HCT116 (cell line): ENCODE measurements around the gene ILDR1. TPM values are rescaled to one million over a fixed set of nuclear protein-coding genes. Genes with fewer than 3 reads are reported as not detected.
A peak's percentile ranks its signal among the peaks of the same experiment; 100 is the strongest.

Experiments used
- ATAC-seq: fragments of 200-7000 bp; cut with Tn5 transposase; 2 replicates; pipeline ENCODE4 v1.9.1; 2020; ENCODE audit warnings: mild to moderate bottlenecking, moderate library complexity
- BruUV-seq: library from RNA; stranded (reverse); fragments of 400-500 nt; replicated peaks from 2 replicates; lab custom pipeline; 2021; lab: Mats Ljungman, UMichigan
- CTCF ChIA-PET: fragments of 300-600 bp; sonication (Branson Sonifier 250); formaldehyde crosslinking; loops from one replicate; lab custom pipeline; 2021; ENCODE audit warnings: antibody characterized with exemption; lab: Charles Lee
- POLR2A ChIA-PET: fragments of 300-600, 350-600 bp; sonication (Branson Sonifier 250); formaldehyde crosslinking; loops from one replicate; lab custom pipeline; 2021; ENCODE audit warnings: antibody characterized with exemption; lab: Charles Lee
- RAD21 ChIA-PET, 2 experiments: fragments of 300-600 bp; sonication (Branson Sonifier 250); formaldehyde crosslinking; loops; one replicate each; lab custom pipeline; 2023; ENCODE audit warnings: low total read pairs in 2 of 2; ENCODE audit not compliant: uncharacterized antibody in 2 of 2, unreplicated experiment in 2 of 2, low non-redundant PET in 1 of 2; lab: Charles Lee
- DNase-seq: peaks from one replicate; pipeline ENCODE4 v3.0.0-alpha.2; 2010; ENCODE audit warnings: low read depth, low spot score
- H2AFZ ChIP-seq: fragments of 200-600 bp; shearing (Covaris generic), sonication (generic); 2 replicates; pipeline ENCODE4 v1.6.1; 2017; ENCODE audit warnings: low read depth, mixed run types, mixed read lengths, antibody characterized with exemption, low read length; ENCODE audit not compliant: poor library complexity, severe bottlenecking
- H3K27ac ChIP-seq: 2 replicates; pipeline ENCODE4 v1.5.1; 2012; ENCODE audit warnings: low read depth, low read length
- H3K27me3 ChIP-seq: fragments of 200-600 bp; sonication (generic); 2 replicates; pipeline ENCODE4 v1.6.1; 2016; ENCODE audit warnings: mixed run types, low read length, mixed read lengths; ENCODE audit not compliant: insufficient read depth
- H3K36me3 ChIP-seq, 2 experiments: fragments of 200-500 bp in 1 of 2; fragments of 200-600 bp in 1 of 2; sonication (Bioruptor generic) in 1 of 2; sonication (generic) in 1 of 2; 2 replicates each; pipeline versions ENCODE4 v1.5.1 to v1.6.1; 2014 to 2016; ENCODE audit warnings: low read length in 2 of 2, inconsistent platforms in 1 of 2, mixed read lengths in 1 of 2, mixed run types in 1 of 2; ENCODE audit not compliant: insufficient read depth in 2 of 2, control insufficient read depth in 1 of 2
- H3K4me1 ChIP-seq, 2 experiments: fragments of 200-600 bp in 1 of 2; sonication (generic) in 1 of 2; 2 replicates each; pipeline versions ENCODE4 v1.5.1 to v1.6.1; 2012 to 2017; ENCODE audit warnings: low read length in 2 of 2, inconsistent platforms in 1 of 2, mild to moderate bottlenecking in 1 of 2, mixed read lengths in 1 of 2, mixed run types in 1 of 2, moderate library complexity in 1 of 2; ENCODE audit not compliant: insufficient read depth in 2 of 2, control insufficient read depth in 1 of 2
- H3K4me2 ChIP-seq: fragments of 200-600 bp; sonication (generic); 2 replicates; pipeline ENCODE4 v1.6.1; 2017; ENCODE audit warnings: mixed run types, low read length, mixed read lengths
- H3K4me3 ChIP-seq, 2 experiments: fragments of 200-600 bp in 1 of 2; sonication (generic) in 1 of 2; replicated peaks in 1 of 2; 2 replicates each; pipeline ENCODE4 v1.5.1; 2011 to 2016; ENCODE audit warnings: low read length in 2 of 2, control low read depth in 1 of 2, low read depth in 1 of 2, mild to moderate bottlenecking in 1 of 2, mixed read lengths in 1 of 2, mixed run types in 1 of 2
- H3K79me2 ChIP-seq: fragments of 200-600 bp; sonication (generic); 2 replicates; pipeline ENCODE4 v1.6.1; 2017; ENCODE audit warnings: mild to moderate bottlenecking, mixed run types, low read length, moderate library complexity, mixed read lengths; ENCODE audit not compliant: insufficient read depth
- H3K9ac ChIP-seq: fragments of 200-600 bp; sonication (generic); 2 replicates; pipeline ENCODE4 v1.6.1; 2016; ENCODE audit warnings: low read length, mixed read lengths
- H3K9me2 ChIP-seq: fragments of 200-600 bp; sonication (generic), shearing (Covaris generic); 2 replicates; pipeline ENCODE4 v1.6.1; 2017; ENCODE audit warnings: mixed run types, mild to moderate bottlenecking, moderate library complexity; ENCODE audit not compliant: insufficient read depth
- H3K9me3 ChIP-seq, 2 experiments: fragments of 200-500 bp in 1 of 2; fragments of 200-600 bp in 1 of 2; sonication (Bioruptor generic) in 1 of 2; sonication (generic) in 1 of 2; 2 replicates each; pipeline ENCODE4 v1.6.1; 2014 to 2017; ENCODE audit warnings: low read length in 2 of 2, mixed read lengths in 2 of 2, inconsistent platforms in 1 of 2, low read depth in 1 of 2, mild to moderate bottlenecking in 1 of 2, mixed run types in 1 of 2, moderate library complexity in 1 of 2; ENCODE audit not compliant: control insufficient read depth in 1 of 2, insufficient read depth in 1 of 2
- H4K20me1 ChIP-seq: fragments of 200-600 bp; sonication (generic), shearing (Covaris generic); 2 replicates; pipeline ENCODE4 v1.6.1; 2017; ENCODE audit warnings: mixed run types, mild to moderate bottlenecking, moderate library complexity; ENCODE audit not compliant: insufficient read depth
- CEBPB ChIP-seq: IDR thresholded peaks from 2 replicates; pipeline ENCODE4 v1.6.1; 2012; ENCODE audit warnings: low read depth
- JUND ChIP-seq: IDR thresholded peaks from 2 replicates; pipeline ENCODE4 v1.6.1; 2012
- ZFX ChIP-seq: fragments of 450-650 bp; IDR thresholded peaks from 2 replicates; pipeline ENCODE4 v1.6.1; 2017
- intact Hi-C: fragments of 100-400 bp; cut with micrococcal nuclease; formaldehyde crosslinking; loops from 2 replicates; pipeline ENCODE4 v1.10.0; 2022
- total RNA-seq: library from RNA; stranded (reverse); gene quantifications from one replicate; pipeline ENCODE4 v1.2.1, GENCODE V29; 2021; ENCODE audit not compliant: unreplicated experiment
- TF ChIP-seq, protein P1 (sequence below), 3 experiments: fragments of 200-600 bp in 1 of 3; sonication (generic) in 1 of 3; IDR thresholded peaks in 2 of 3; conservative IDR thresholded peaks in 1 of 3; 2 replicates each; pipeline ENCODE4 v1.5.1; 2012 to 2017; ENCODE audit warnings: low read depth in 2 of 3, low read length in 2 of 3, antibody characterized with exemption in 1 of 3, borderline replicate concordance in 1 of 3, control low read depth in 1 of 3, mild to moderate bottlenecking in 1 of 3, mixed read lengths in 1 of 3, mixed run types in 1 of 3, moderate library complexity in 1 of 3; ENCODE audit not compliant: insufficient read depth in 1 of 3

The ILDR1 gene
- total RNA-seq, 1 experiment from 2014 or later: 2.9 TPM

DNA sequence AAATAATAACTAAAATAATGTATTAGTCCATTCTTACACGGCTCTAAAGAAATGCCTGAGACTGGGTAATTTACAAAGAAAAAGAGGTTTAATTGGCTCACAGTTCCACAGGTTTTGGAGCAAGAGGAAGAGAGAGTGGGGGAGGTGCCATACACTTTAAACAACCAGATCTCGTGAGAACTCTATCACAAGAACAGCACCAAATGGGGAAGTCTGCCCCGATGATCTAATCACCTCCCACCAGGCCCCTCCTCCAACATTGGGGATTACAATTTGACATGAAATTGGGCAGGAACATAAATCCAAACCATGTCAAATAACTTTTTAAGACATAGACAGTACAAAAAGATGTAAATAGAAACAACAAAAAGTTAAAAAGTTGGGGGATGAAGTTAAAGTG lies 63.2 kb downstream of the ILDR1 start:
- Histone ChIP-seq H3K4me1 (no peaks in the 10 kb centered on the region), H3K27ac (no peak overlapping the region), H3K9me2 (no peaks in the 10 kb centered on the region), H3K36me3 (no peaks in the 10 kb centered on the region), H4K20me1 (no peaks in the 10 kb centered on the region), H2AFZ (no peak overlapping the region), H3K4me2 (no peak overlapping the region), H3K27me3 (no peaks in the 10 kb centered on the region), H3K9me3 (no peaks in the 10 kb centered on the region), H3K9ac (no peak overlapping the region), H3K4me3 (no peak overlapping the region), H3K79me2 (no peaks in the 10 kb centered on the region)
- CTCF ChIA-PET: no interaction called here
- BruUV-seq: no TSS peak
- DNase-seq (no peak), ATAC-seq (no peak)
- POLR2A ChIA-PET: no interaction called here
- intact Hi-C loops: no loop called here
- no peak for TF ChIP-seq JUND
- RAD21 ChIA-PET: no interaction called here

DNA sequence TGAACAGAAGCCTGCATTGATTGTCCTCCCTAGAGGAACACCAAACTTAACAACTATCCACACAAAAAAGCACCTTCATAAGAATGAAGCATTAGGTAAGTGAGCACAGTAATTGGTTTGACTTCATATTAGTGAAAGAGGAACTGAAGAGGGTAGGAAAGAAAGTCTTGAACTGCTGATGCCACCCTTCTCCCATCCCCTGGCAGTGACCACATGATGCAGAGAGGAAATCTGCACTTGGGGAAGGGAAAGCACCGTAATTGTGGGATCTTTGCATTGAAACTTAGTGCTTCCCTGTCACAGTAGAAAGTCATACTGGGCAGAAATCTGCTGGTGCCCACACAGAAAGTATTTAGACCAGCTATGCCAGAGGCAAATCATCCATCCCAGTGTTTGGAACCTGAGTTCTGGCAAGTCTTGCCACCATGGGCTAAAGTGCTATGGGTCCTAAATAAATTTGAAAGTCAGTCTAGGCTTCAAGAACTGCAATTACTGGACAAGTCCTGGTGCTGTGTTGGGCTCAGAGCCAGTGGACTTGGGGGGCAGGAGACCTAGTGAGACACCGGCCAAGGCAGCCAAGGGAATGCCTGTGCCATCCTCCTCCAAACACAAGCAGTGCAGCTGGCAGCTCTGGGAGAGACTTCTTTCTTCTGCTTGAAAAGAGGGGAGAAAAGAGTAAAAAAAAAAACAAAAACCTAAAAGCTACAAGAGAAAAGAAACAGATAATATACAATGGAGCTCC lies 64.2 kb downstream of the ILDR1 start:
- CTCF ChIA-PET: no interaction called here
- BruUV-seq: no TSS peak
- H3K27ac ChIP-seq: no peak overlapping the region
- no peak for DNase-seq
- H3K9ac ChIP-seq: no peak overlapping the region
- no peaks in the 10 kb centered on the region for H3K9me3 ChIP-seq
- no peaks in the 10 kb centered on the region for H3K9me2 ChIP-seq
- POLR2A ChIA-PET: no interaction called here
- H4K20me1 ChIP-seq: no peaks in the 10 kb centered on the region
- TF ChIP-seq CEBPB: no peak
- intact Hi-C loops: no loop called here
- no peak overlapping the region for H3K4me3 ChIP-seq
- RAD21 ChIA-PET: no interaction called here
- no peaks in the 10 kb centered on the region for H3K4me1 ChIP-seq
- H3K27me3 ChIP-seq: no peaks in the 10 kb centered on the region
- no peak for ATAC-seq
- H3K36me3 ChIP-seq: no peaks in the 10 kb centered on the region
- no peak overlapping the region for H3K4me2 ChIP-seq
- no peak overlapping the region for H2AFZ ChIP-seq
- H3K79me2 ChIP-seq: no peaks in the 10 kb centered on the region

DNA sequence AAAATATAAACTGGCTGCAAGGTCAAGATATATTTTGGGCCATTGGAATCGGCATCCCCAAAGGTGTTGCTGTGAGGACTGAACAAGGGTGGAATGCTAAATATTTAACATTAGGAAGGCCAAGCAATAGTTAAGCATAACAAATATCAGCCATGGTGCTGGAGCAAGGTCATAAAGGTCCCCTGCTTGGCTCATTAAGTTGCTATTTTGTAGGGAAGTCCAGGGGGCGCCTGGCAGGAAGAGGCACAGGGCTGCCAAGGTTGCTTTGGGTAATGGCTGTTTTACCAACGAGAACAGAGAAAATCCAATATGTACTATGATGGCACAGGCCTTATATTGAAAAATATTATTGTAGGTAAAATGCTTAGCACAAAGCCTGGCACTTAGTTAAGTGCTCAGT lies 65.7 kb downstream of the ILDR1 start:
- no peaks in the 10 kb centered on the region for H4K20me1 ChIP-seq
- no peaks in the 10 kb centered on the region for H3K79me2 ChIP-seq
- H3K4me3 ChIP-seq: no peak overlapping the region
- no peaks in the 10 kb centered on the region for H3K36me3 ChIP-seq
- no peak for DNase-seq
- H2AFZ ChIP-seq: no peak overlapping the region
- no TSS peak for BruUV-seq
- CTCF ChIA-PET: no interaction called here
- no peaks in the 10 kb centered on the region for H3K27me3 ChIP-seq
- POLR2A ChIA-PET: no interaction called here
- no peak for TF ChIP-seq ZFX
- TF ChIP-seq, protein P1, sequence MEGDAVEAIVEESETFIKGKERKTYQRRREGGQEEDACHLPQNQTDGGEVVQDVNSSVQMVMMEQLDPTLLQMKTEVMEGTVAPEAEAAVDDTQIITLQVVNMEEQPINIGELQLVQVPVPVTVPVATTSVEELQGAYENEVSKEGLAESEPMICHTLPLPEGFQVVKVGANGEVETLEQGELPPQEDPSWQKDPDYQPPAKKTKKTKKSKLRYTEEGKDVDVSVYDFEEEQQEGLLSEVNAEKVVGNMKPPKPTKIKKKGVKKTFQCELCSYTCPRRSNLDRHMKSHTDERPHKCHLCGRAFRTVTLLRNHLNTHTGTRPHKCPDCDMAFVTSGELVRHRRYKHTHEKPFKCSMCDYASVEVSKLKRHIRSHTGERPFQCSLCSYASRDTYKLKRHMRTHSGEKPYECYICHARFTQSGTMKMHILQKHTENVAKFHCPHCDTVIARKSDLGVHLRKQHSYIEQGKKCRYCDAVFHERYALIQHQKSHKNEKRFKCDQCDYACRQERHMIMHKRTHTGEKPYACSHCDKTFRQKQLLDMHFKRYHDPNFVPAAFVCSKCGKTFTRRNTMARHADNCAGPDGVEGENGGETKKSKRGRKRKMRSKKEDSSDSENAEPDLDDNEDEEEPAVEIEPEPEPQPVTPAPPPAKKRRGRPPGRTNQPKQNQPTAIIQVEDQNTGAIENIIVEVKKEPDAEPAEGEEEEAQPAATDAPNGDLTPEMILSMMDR (IDR thresholded peaks at IDR 0.05 in 2 of 3, conservative IDR thresholded peaks at IDR 0.05 in 1 of 3; ENCODE audit: borderline replicate concordance in 1 of 3, insufficient read depth in 1 of 3, low read depth in 2 of 3, low read length in 2 of 3): 0 out of 6 replicates have a peak, but pooled peaks of 1 of the 3 experiments have one; percentile 11
- no peaks in the 10 kb centered on the region for H3K9me2 ChIP-seq
- no peaks in the 10 kb centered on the region for H3K9me3 ChIP-seq
- intact Hi-C loops: no loop called here
- no peaks in the 10 kb centered on the region for H3K4me1 ChIP-seq
- RAD21 ChIA-PET: no interaction called here
- ATAC-seq: peak; percentile 40; the same call in 1 of the 2 replicates
- no peak overlapping the region for H3K27ac ChIP-seq
- no peak overlapping the region for H3K9ac ChIP-seq
- no peak overlapping the region for H3K4me2 ChIP-seq
